Activated naive CD4-positive, alpha-beta T cell treated with anti-CD3 and anti-CD28 coated beads, Interleukin-2, amount 50 U/mL, for 24 hours (primary cell): ENCODE measurements around the gene MAGIX.
"Not testable (repeated sequence)": the region's sequence is repeated elsewhere in the genome, so short reads cannot be mapped to it uniquely, and the experiment has no call there.

Experiments
- H3K27ac Mint-ChIP-seq: one replicate; pipeline ENCODE4 v1.8.0; 2021; ENCODE audit warnings: mild to moderate bottlenecking, mixed read lengths
- H3K27me3 Mint-ChIP-seq: one replicate; pipeline ENCODE4 v1.8.0; 2021; ENCODE audit warnings: mixed read lengths
- H3K36me3 Mint-ChIP-seq: one replicate; pipeline ENCODE4 v1.8.0; 2021; ENCODE audit warnings: mixed read lengths
- H3K4me1 Mint-ChIP-seq: one replicate; pipeline ENCODE4 v1.8.0; 2021; ENCODE audit warnings: mixed read lengths
- H3K4me3 Mint-ChIP-seq: one replicate; pipeline ENCODE4 v1.8.0; 2021; ENCODE audit warnings: mild to moderate bottlenecking, mixed read lengths
- H3K9me3 Mint-ChIP-seq: one replicate; pipeline ENCODE4 v1.8.0; 2021; ENCODE audit warnings: mixed read lengths

The MAGIX gene

GRCh38 chrX:49162620-49163019, at the start of gene MAGIX:
MAGIX (plus strand) TSS chrX:49162758; CDS start chrX:49162890, 132 bp downstream.
- Mint-ChIP-seq H3K9me3 (no peaks in the 10 kb centered on the region), H3K27me3 (no peaks in the 10 kb centered on the region), H3K4me1 (peaks cover 25% of the 10 kb centered on the region), H3K4me3 (peak within 1 kb of the TSS; percentile 74), H3K36me3 (no peaks in the 10 kb centered on the region), H3K27ac (no peak within 1 kb of the TSS)

DNA sequence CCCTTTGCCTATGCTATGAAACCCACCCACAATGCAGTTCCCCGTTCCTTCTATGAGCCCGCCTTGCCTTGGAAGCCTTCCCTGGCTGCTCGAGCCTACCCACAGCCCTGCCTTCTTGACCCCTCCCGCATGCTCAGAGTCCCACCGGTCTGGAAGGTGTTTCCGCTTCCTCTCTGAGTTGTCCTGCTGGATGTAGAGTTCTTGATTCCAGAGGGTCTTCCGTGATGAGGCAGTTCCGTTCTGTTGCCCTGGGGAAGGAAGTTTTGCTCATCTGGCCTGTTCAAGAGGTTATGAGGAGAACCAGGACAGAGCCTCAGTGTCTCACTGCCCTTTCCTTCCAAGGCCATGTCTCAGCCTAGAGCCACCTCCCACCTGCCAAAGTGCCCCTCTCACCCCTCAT, 46.5 kb upstream of the MAGIX start:
- H3K36me3 Mint-ChIP-seq = peaks cover 6% of the 10 kb centered on the region
- H3K27ac Mint-ChIP-seq = no peak overlapping the region
- H3K27me3 Mint-ChIP-seq = no peaks in the 10 kb centered on the region
- peak overlapping the region; percentile 33 for H3K4me3 Mint-ChIP-seq
- H3K4me1 Mint-ChIP-seq = peaks cover 28% of the 10 kb centered on the region
- no peaks in the 10 kb centered on the region for H3K9me3 Mint-ChIP-seq

GRCh38 chrX:49116716-49117115, 45.8 kb upstream of the MAGIX start:
- Mint-ChIP-seq H3K4me3 (no peak overlapping the region), H3K27ac (no peak overlapping the region)

DNA sequence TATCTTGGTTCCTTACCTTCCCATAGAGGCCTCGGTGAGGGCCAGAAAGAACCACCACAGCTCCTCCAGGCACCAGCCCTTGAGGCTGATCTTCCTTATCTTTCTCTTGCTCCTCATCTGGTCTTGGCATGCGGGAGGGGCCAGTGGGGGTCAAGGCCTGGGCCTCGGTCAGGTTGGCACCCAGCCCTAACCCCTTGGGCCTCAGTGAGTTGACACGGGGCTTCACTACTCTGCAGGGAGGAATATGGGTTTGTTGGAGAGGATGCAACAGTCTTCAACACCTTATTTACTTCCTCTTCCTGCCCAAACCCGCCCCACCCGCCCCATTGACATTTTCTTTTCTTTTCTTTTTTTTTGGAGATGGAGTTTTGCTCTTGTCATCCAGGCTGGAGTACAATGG, 45.0 kb upstream of the MAGIX start:
- no peaks in the 10 kb centered on the region for H3K27me3 Mint-ChIP-seq
- H3K36me3 Mint-ChIP-seq = peaks cover 6% of the 10 kb centered on the region
- peak overlapping the region; percentile 59 for H3K27ac Mint-ChIP-seq
- peaks cover 36% of the 10 kb centered on the region for H3K4me1 Mint-ChIP-seq
- H3K4me3 Mint-ChIP-seq = peak overlapping the region; percentile 66
- H3K9me3 Mint-ChIP-seq = no peaks in the 10 kb centered on the region

More at GRCh38 chrX:49116716-49117115, 45.8 kb upstream of the MAGIX start:
- H3K4me1 Mint-ChIP-seq = peaks cover 29% of the 10 kb centered on the region
- peaks cover 6% of the 10 kb centered on the region for H3K36me3 Mint-ChIP-seq
- no peaks in the 10 kb centered on the region for H3K27me3 Mint-ChIP-seq
- H3K9me3 Mint-ChIP-seq = no peaks in the 10 kb centered on the region

GRCh38 chrX:49120091-49120490, 42.5 kb upstream of the MAGIX start:
- Mint-ChIP-seq H3K4me1 (peaks cover 47% of the 10 kb centered on the region), H3K27me3 (no peaks in the 10 kb centered on the region), H3K4me3 (no peak overlapping the region), H3K27ac (no peak overlapping the region), H3K9me3 (no peaks in the 10 kb centered on the region), H3K36me3 (peaks cover 6% of the 10 kb centered on the region)

DNA sequence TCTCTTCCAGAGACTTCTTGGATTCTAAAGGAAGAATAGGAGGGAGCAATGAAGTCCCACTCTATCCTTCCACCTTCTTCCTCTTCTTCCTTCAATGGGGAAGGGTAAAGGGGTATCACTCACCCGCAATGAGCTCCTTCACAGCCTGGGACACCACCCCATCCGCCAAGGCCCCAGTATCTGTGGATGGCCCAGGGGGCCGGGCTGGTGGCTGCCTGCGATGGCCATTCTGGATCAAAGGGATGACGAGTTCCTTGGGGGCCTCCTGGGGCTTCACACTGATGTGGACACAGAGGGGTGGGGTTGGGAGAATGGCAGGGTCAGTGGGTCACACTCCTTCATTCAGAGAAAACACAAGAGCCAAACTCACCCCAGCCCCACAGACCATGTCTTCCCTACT, 40.1 kb upstream of the MAGIX start:
- peaks cover 6% of the 10 kb centered on the region for H3K36me3 Mint-ChIP-seq
- peaks cover 32% of the 10 kb centered on the region for H3K4me1 Mint-ChIP-seq
- H3K27me3 Mint-ChIP-seq = no peaks in the 10 kb centered on the region
- H3K9me3 Mint-ChIP-seq = no peaks in the 10 kb centered on the region
- no peak overlapping the region for H3K27ac Mint-ChIP-seq
- H3K4me3 Mint-ChIP-seq = peak overlapping the region; percentile 98

DNA sequence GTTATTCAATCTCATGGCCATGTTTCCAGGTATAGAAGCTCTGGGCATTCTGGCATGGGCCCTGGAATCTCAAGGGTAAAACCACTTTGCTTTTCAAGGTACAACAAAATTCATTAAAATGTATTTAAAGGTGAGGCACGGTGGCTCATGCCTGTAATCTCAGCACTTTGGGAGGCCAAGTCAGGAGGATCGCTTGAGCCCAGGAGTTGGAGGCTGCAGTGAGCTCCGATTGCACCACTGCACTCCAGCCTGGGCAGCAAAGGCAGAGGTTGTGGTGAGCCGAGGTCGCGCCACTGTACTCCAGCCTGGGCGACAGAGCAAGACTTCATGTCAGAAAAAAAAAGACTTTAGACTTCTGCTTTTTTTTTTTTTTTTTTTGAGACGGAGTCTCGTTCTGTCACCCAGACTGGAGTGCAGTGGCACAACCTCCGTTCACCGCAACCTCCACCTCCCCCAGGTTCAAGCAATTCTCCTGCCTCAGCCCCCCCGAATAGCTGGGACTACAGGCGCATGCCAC, 34.8 kb upstream of the MAGIX start:
- not testable (repeated sequence) for H3K27me3 Mint-ChIP-seq, H3K4me1 Mint-ChIP-seq, H3K27ac Mint-ChIP-seq, H3K36me3 Mint-ChIP-seq, H3K4me3 Mint-ChIP-seq, H3K9me3 Mint-ChIP-seq

DNA sequence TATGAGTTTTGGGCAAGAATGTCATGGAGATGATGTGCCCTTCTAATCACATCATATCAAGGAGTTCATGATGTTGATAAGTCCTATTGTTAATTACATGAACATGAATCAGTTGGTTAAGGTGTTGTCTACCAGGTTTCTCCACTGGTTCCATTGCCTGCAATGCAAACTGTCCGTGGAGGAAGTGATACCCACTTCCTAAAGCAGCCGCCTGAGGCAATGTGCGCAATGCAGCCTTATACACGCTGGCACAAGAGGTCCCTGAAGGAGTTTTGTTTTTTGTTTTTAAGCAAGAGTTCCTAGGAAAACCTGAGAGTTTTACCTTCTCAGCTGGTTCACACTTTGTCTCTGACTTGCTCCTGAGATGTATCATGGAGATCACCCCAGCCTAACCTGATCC, 33.1 kb upstream of the MAGIX start:
- H3K27me3 Mint-ChIP-seq = no peaks in the 10 kb centered on the region
- no peaks in the 10 kb centered on the region for H3K4me1 Mint-ChIP-seq
- no peaks in the 10 kb centered on the region for H3K9me3 Mint-ChIP-seq
- no peak overlapping the region for H3K4me3 Mint-ChIP-seq
- H3K36me3 Mint-ChIP-seq = no peaks in the 10 kb centered on the region
- no peak overlapping the region for H3K27ac Mint-ChIP-seq

DNA sequence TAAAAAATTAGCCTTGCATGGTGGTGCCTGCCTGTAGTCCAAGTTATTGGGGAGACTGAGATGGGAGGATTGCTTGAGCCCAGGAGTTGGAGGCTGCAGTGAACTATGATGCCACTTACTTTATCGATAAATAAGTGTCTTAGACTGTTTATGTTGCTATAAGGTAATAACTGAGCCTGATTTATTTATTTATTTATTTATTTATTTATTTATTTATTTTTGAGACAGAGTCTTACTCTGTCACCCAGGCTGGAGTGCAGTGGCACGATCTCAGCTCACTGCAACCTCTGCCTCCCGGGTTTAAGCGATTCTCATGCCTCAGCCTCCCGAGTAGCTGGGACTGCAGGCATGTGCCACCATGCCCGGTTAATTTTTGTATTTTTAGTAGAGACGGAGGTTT, 30.3 kb upstream of the MAGIX start:
- not testable (repeated sequence) for H3K4me1 Mint-ChIP-seq, H3K27ac Mint-ChIP-seq, H3K4me3 Mint-ChIP-seq, H3K27me3 Mint-ChIP-seq, H3K36me3 Mint-ChIP-seq, H3K9me3 Mint-ChIP-seq

DNA sequence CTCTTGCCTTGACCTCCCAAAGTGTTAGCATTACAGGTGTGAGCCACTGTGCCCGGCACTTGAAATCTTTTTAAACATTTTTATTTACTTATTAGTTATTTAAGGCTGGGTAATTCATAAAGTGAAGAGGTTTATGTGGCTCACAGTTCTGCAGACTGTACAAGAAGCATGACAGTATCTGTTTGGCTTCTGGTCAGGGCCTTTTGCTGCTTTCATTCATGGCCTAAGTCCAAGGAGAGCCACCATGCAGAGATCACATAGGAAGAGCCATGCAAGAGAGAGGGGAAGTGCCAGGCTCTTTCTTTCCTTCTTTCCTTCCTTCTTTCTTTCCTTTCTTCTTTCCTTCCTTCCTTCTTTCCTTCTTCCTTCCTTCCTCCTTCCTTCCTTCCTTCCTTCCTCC, 28.8 kb upstream of the MAGIX start:
- Mint-ChIP-seq H3K4me3 (no peak overlapping the region), H3K27ac (no peak overlapping the region), H3K9me3 (no peaks in the 10 kb centered on the region), H3K36me3 (no peaks in the 10 kb centered on the region), H3K4me1 (no peaks in the 10 kb centered on the region), H3K27me3 (no peaks in the 10 kb centered on the region)

GRCh38 chrX:49137492-49137891, 25.1 kb upstream of the MAGIX start:
- Mint-ChIP-seq H3K36me3 (no peaks in the 10 kb centered on the region), H3K27ac (no peak overlapping the region), H3K4me1 (no peaks in the 10 kb centered on the region), H3K9me3 (no peaks in the 10 kb centered on the region), H3K4me3 (no peak overlapping the region), H3K27me3 (no peaks in the 10 kb centered on the region)

DNA sequence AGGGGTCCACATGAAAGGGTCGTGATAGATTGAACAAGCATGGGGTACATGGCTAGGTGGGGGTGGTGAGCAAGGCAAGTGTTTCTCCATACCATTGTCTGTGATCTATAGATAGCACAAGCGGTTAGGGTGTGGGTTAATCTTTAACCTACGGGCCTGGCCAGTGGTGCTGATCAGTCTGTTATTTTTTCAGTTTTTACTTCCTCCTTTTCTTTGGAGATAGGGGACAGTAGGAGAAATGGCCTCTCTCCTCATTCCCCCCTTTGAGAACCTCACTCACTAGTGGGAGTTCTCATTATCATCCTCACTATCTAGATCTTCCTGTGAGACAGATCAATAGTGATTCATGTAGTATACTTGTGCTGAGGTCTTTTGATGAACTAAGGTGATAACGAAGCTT, 22.8 kb upstream of the MAGIX start:
- Mint-ChIP-seq H3K27me3 (no peaks in the 10 kb centered on the region), H3K4me3 (no peak overlapping the region), H3K36me3 (no peaks in the 10 kb centered on the region), H3K4me1 (no peaks in the 10 kb centered on the region), H3K27ac (no peak overlapping the region), H3K9me3 (no peaks in the 10 kb centered on the region)

- not testable (repeated sequence) for H3K9me3 Mint-ChIP-seq, H3K4me3 Mint-ChIP-seq
These were observed 20.3 kb upstream of the MAGIX start for GRCh38 chrX:49142264-49142663.

GRCh38 chrX:49143154-49143553, 19.4 kb upstream of the MAGIX start:
- not testable (repeated sequence) for H3K27ac Mint-ChIP-seq, H3K4me1 Mint-ChIP-seq, H3K4me3 Mint-ChIP-seq, H3K9me3 Mint-ChIP-seq, H3K36me3 Mint-ChIP-seq, H3K27me3 Mint-ChIP-seq

More at GRCh38 chrX:49142264-49142663, 20.3 kb upstream of the MAGIX start:
- H3K27me3 Mint-ChIP-seq, H3K4me1 Mint-ChIP-seq, H3K27ac Mint-ChIP-seq, H3K36me3 Mint-ChIP-seq: not testable (repeated sequence)

DNA sequence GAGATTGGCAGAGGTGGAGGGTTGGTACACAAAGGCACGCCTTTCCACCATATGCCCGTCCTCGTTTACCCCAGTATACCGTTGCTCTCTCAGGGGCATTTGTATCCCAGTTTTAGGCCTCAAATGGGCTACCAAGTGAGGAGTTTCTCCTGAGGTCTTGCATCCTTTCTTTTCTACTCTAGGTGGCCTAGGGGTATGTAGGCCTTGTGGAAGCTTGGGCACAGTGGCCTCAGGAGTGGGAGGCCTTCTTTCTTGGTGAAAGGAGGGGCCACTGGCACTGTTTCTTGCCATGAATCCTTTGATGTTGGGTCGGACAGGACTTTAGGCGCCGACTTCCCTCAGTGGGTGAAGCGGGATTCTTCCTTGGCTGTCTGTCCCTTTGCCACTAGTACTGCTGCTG, 15.3 kb upstream of the MAGIX start:
- H3K36me3 Mint-ChIP-seq = peaks cover 1% of the 10 kb centered on the region
- peaks cover 3% of the 10 kb centered on the region for H3K4me1 Mint-ChIP-seq
- H3K27ac Mint-ChIP-seq = no peak overlapping the region
- H3K27me3 Mint-ChIP-seq = no peaks in the 10 kb centered on the region
- H3K4me3 Mint-ChIP-seq = no peak overlapping the region
- no peaks in the 10 kb centered on the region for H3K9me3 Mint-ChIP-seq

GRCh38 chrX:49147936-49148335, 14.6 kb upstream of the MAGIX start:
- H3K4me3 Mint-ChIP-seq = no peak overlapping the region
- no peaks in the 10 kb centered on the region for H3K9me3 Mint-ChIP-seq
- peaks cover 3% of the 10 kb centered on the region for H3K4me1 Mint-ChIP-seq
- no peak overlapping the region for H3K27ac Mint-ChIP-seq
- H3K36me3 Mint-ChIP-seq = peaks cover 1% of the 10 kb centered on the region
- H3K27me3 Mint-ChIP-seq = no peaks in the 10 kb centered on the region

DNA sequence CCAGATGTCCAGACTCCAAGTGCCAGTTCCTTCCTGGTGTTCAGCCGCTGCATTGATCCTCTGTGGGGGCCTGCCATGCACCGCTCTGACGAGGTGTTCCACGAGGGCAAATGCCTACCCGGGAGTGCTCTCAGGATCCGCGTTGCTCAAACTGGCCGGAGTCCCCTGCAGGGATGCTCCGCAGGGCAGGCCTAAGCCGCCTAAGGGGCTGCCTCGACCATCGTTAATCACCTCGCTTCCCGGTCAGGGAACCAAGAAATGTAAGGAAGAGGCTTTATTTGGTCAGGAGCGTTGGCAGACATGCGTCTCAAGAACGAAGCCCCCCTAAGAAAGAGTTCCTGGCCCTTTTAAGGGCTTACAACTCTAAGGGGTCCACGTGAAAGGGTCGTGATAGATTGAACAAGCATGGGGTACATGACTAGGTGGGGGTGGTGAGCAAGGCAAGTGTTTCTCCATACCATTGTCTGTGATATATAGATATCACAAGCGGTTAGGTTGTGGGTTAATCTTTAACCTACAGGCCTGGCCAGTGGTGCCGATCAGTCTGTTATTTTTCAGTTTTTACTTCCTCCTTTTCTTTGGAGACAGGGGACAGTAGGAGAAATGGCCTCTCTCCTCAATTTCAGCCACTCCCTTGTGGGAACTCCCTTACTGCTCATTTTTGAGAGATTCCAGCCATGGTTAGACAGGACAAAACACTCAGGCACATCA, 14.0 kb upstream of the MAGIX start:
- H3K9me3 Mint-ChIP-seq, H3K27ac Mint-ChIP-seq, H3K4me3 Mint-ChIP-seq, H3K4me1 Mint-ChIP-seq, H3K27me3 Mint-ChIP-seq, H3K36me3 Mint-ChIP-seq: not testable (repeated sequence)
